Measurements from ENCODE around the gene TSNAXIP1. TPM values are rescaled to one million over a fixed set of nuclear protein-coding genes. Genes with fewer than 3 reads are reported as not detected.

The TSNAXIP1 gene
- total RNA-seq, 3 donors from 2014 or later (not counting 1 experiment from before 2014, with no cell fraction given): 0.15 to 0.68 TPM; not detected in 1

GRCh38 chr16:67846320-67847063 is 39.8 kb downstream of the TSNAXIP1 start, which contains the start of gene NUTF2:
TSS of gene NUTF2 (plus strand) at chr16:67846933. CDS start at chr16:67865131, 18,198 bp downstream.
- peak within 1 kb of the TSS; percentile 92 for H3K27ac ChIP-seq (ENCODE audit: low read length)
- ATAC-seq (peak; percentile 72 to 87 (median 76)), DNase-seq (peak; percentile 95 to 96)
- Mint-ChIP-seq H3K27me3 (ENCODE audit: low read depth in 2 of 2) (no peaks in the 10 kb centered on the region), H3K9me3 (no peaks in the 10 kb centered on the region), H3K4me1 (peaks cover 36 to 40% of the 10 kb centered on the region in 2 donors), H3K36me3 (no peaks in the 10 kb centered on the region), H3K27ac (peak within 1 kb of the TSS; percentile 86 to 89), H3K4me3 (peak within 1 kb of the TSS; percentile 84)
- TF ChIP-seq CTCF (IDR thresholded peaks at IDR 0.05): no peak
- H3K4me3 ChIP-seq (ENCODE audit: low read length): peak within 1 kb of the TSS; percentile 86
- H3K36me3 ChIP-seq (ENCODE audit: control insufficient read depth, insufficient read depth, low read length): peaks cover 3% of the 10 kb centered on the region
- intact Hi-C loops (cut with micrococcal nuclease): loop anchor here (1.0 to 2.0 kb wide), 4 partner anchors 14 to 47 kb away; partner anchors contain the start of genes EDC4, PSKH1, RANBP10 and TSNAXIP1
- H3K9me3 ChIP-seq (ENCODE audit: control insufficient read depth, insufficient read depth, low read length): no peaks in the 10 kb centered on the region
- H3K27me3 ChIP-seq (ENCODE audit: control insufficient read depth, insufficient read depth, low read length): no peaks in the 10 kb centered on the region
- under 1% methylated on average over 57 of the region's 57 CpGs for WGBS (ENCODE audit: insufficient coverage)
- H3K4me1 ChIP-seq (ENCODE audit: control insufficient read depth, insufficient read depth, low read length): peaks cover 55% of the 10 kb centered on the region

- H3K4me1 Mint-ChIP-seq: peaks cover 34 to 37% of the 10 kb centered on the region in 2 donors
Measured at GRCh38 chr16:67847064-67847861, 40.6 kb downstream of the TSNAXIP1 start, which contains the start of gene CENPT. TSS of gene CENPT (minus strand) at chr16:67847693. CDS start at chr16:67833859, 13,834 bp downstream.

GRCh38 chr16:67848118-67848517 is 41.4 kb downstream of the TSNAXIP1 start:
- H3K9me3 Mint-ChIP-seq: no peaks in the 10 kb centered on the region
- no peak overlapping the region for H3K27ac Mint-ChIP-seq
- H3K36me3 Mint-ChIP-seq: no peaks in the 10 kb centered on the region
- Histone ChIP-seq H3K27ac (ENCODE audit: low read length) (no peak overlapping the region), H3K4me3 (ENCODE audit: low read length) (no peak overlapping the region), H3K27me3 (ENCODE audit: control insufficient read depth, insufficient read depth, low read length) (no peaks in the 10 kb centered on the region), H3K36me3 (ENCODE audit: control insufficient read depth, insufficient read depth, low read length) (peaks cover 3% of the 10 kb centered on the region), H3K9me3 (ENCODE audit: control insufficient read depth, insufficient read depth, low read length) (no peaks in the 10 kb centered on the region), H3K4me1 (ENCODE audit: control insufficient read depth, insufficient read depth, low read length) (peaks cover 45% of the 10 kb centered on the region)
- H3K27me3 Mint-ChIP-seq (ENCODE audit: low read depth in 2 of 2): no peaks in the 10 kb centered on the region
- H3K4me1 Mint-ChIP-seq: peaks cover 29 to 31% of the 10 kb centered on the region in 2 donors
- DNase-seq (no peak), ATAC-seq (no peak)
- WGBS (ENCODE audit: insufficient coverage): 94% methylated on average over 11 of the region's 11 CpGs
- H3K4me3 Mint-ChIP-seq: peak overlapping the region; percentile 76
- intact Hi-C loops (cut with micrococcal nuclease): no loop called here
- TF ChIP-seq CTCF (IDR thresholded peaks at IDR 0.05): no peak

More at GRCh38 chr16:67847064-67847861, 40.6 kb downstream of the TSNAXIP1 start, which contains the start of gene CENPT:
- no peaks in the 10 kb centered on the region for H3K9me3 Mint-ChIP-seq
- Histone ChIP-seq H3K4me3 (ENCODE audit: low read length) (peak within 1 kb of the TSS; percentile 86), H3K9me3 (ENCODE audit: control insufficient read depth, insufficient read depth, low read length) (no peaks in the 10 kb centered on the region), H3K4me1 (ENCODE audit: control insufficient read depth, insufficient read depth, low read length) (peaks cover 52% of the 10 kb centered on the region), H3K36me3 (ENCODE audit: control insufficient read depth, insufficient read depth, low read length) (peaks cover 3% of the 10 kb centered on the region), H3K27me3 (ENCODE audit: control insufficient read depth, insufficient read depth, low read length) (no peaks in the 10 kb centered on the region), H3K27ac (ENCODE audit: low read length) (peak within 1 kb of the TSS; percentile 92)
- under 1% methylated on average over 62 of the region's 62 CpGs for WGBS (ENCODE audit: insufficient coverage)
- peak within 1 kb of the TSS; percentile 84 for H3K4me3 Mint-ChIP-seq
- no peaks in the 10 kb centered on the region for H3K27me3 Mint-ChIP-seq (ENCODE audit: low read depth in 2 of 2)
- TF ChIP-seq CTCF (IDR thresholded peaks at IDR 0.05): no peak
- H3K27ac Mint-ChIP-seq: peak within 1 kb of the TSS; percentile 86 to 89
- DNase-seq: peak in 1 of 2 donors; percentile 27
- H3K36me3 Mint-ChIP-seq: no peaks in the 10 kb centered on the region
- ATAC-seq: peak; percentile 51 to 72 (median 58)
- intact Hi-C loops (cut with micrococcal nuclease): loop anchor here (2.0 kb wide), 2 partner anchors 14 to 26 kb away; partner anchors contain the start of gene EDC4
